DND-41 (cell line): Measurements from ENCODE around the gene PCCB.

Experiments
- CTCF ChIP-seq: IDR thresholded peaks from 2 replicates; pipeline ENCODE4 v1.5.1; 2012; ENCODE audit warnings: borderline replicate concordance, low read length, moderate library complexity, mild to moderate bottlenecking; ENCODE audit not compliant: poor library complexity, severe bottlenecking; ENCODE audit errors: extremely low read depth
- EZH2 ChIP-seq: IDR thresholded peaks from 3 replicates; pipeline ENCODE4 v1.6.1; 2012; ENCODE audit warnings: borderline replicate concordance, low read depth, mild to moderate bottlenecking, moderate library complexity, low read length, inconsistent platforms; ENCODE audit not compliant: severe bottlenecking

- TF ChIP-seq CTCF (no peak), EZH2 (no peak)
Measured at GRCh38 chr3:136350132-136350531, 100.0 kb downstream of the PCCB start.
